Measurements from ENCODE around the gene TMEM45A.
"Not testable (repeated sequence)": the region's sequence is repeated elsewhere in the genome, so short reads cannot be mapped to it uniquely, and the experiment has no call there.

The TMEM45A gene

DNA sequence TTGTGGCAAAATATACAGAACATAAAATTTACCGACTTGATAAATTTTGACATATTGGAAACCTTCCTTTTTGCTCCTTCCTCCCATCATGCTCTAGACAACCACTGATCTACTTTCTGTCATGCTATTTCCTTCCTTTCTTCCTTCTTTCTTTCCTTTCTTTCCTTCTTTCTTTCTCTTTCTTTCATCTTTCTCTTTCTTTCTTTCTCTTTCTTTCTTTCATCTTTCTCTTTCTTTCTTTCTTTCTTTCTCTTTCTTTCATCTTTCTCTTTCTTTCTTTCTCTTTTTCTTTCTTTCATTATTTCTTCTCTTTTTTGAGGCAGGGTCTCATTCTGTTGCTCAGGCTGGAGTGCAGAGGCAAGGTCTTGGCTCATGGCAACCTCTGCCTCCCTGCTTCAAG, 8.9 kb upstream of the TMEM45A start:
- DNase-seq (ENCODE audit: low read depth), result no peak

- no peak for DNase-seq (ENCODE audit: low read depth)
These were observed 5.6 kb upstream of the TMEM45A start for GRCh38 chr3:100486808-100487207.

DNA sequence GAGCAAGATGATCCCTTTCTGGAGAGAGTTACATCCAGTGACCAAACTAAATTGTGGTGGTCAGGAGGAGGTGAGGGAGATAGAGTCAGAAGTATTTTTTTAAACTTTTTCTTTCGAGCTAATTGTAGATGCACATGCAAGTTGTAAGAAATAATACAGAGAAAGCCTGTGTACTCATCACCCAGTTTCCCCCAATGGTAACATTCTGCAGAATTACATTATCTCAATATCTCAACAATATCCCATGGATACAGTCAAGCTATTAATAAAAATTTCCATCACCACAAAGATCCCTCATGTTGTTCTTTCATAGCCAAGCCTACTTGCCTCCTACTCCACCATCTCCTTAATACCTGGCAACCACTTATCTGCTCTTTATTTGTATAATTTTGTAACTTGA, 3.3 kb upstream of the TMEM45A start:
- no peak for DNase-seq (ENCODE audit: low read depth)

DNA sequence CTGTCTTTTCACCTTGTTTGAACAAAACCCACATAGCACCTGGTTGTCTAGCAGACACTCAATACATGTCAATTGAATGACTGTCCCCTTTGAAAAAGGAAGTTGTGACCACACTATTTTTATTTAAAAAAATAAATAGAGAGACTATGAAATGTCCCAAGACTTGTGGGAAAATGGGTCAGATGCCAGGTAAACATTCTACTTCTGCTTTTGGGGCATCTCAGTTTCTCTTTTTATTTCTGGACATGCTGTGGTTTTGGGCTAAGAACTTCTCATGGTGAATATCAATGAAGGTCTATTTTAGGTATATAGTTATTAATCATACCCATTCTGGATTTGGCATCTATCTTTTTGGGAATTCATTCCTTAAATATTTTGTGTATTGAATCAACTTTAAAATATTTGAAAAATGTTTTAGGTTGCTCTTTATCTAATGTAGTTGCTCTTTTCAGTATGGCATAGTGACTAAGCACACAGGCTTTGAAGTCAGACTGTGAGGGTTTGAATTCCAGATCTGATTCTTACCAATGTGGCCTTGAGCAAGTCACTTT, 4.4 kb downstream of the TMEM45A start:
- no peak for DNase-seq (ENCODE audit: low read depth)

- DNase-seq (ENCODE audit: low read depth), result no peak
These were observed 7.2 kb downstream of the TMEM45A start for GRCh38 chr3:100499651-100500050.

DNA sequence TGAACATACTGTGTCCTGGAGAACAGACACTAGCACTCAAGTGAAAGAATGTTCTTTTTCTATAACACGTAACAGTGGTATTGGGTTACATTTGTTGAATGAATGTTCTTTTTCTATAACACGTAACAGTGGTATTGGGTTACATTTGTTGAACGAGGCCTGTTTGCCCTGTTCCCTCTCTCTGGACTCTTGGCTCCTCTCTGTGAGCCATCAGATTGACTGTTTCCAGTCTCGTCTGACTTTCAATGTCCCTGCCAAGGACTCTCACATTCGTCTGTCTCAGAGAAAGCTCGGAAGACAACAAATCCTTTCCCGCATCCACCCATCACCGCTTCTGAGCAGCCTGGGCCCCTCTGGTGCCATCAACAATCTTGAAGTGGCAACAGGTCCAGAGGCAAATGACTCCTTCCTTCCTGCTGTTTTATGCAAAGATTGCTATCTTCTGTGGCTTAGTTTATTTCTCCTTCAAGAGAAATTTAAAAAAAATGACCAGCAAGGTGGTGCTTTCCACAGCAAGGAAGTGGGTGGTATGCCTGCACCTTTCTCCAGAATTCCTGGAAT, 8.0 kb downstream of the TMEM45A start:
- DNase-seq (ENCODE audit: low read depth), result no peak

DNA sequence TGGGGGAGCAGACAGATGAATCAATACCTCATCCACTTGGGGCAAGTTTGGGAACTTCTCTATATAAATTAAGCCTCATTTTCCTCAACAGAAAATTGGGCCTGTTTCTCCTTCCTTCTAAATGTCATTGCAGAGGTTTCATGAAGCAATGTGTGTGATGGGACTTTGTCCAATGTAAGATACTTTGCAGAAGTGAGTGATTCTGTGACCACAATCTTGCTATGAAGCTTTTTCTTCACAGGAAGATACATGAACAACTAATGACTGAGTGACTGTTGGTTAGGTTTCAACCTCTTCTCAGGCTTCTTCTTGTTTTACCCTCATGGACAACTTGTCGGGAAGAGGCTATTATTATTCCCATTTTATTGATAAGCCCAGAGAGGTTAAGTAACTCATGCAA, 11.0 kb downstream of the TMEM45A start:
- DNase-seq (ENCODE audit: low read depth), result no peak

GRCh38 chr3:100506355-100506754, 13.9 kb downstream of the TMEM45A start:
- DNase-seq (ENCODE audit: low read depth), result no peak

- DNase-seq (ENCODE audit: low read depth), result not testable (repeated sequence)
These were observed 17.4 kb downstream of the TMEM45A start for GRCh38 chr3:100509818-100510217.

GRCh38 chr3:100516232-100516631, 23.8 kb downstream of the TMEM45A start:
- no peak for DNase-seq (ENCODE audit: low read depth)

DNA sequence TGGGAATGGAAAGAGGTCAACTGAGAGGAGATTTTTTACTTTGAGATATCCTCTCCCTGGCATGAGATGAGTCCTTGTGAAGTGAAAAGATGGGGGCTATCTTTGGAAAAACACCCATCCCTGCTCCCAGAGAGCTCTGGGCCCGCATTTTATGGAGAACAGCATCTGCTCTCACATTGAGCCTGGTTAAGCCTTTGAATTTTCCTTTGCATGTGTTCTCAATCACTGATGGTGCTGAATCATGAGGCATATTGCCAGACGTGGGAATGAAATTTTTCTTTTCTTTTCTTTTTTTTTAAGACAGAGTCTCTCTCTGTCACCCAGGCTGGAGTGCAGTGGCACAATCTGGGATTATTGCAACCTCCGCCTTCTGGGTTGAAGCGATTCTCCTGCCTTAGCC, 24.4 kb downstream of the TMEM45A start:
- DNase-seq (ENCODE audit: low read depth), result no peak

- no peak for DNase-seq (ENCODE audit: low read depth)
These were observed 24.9 kb downstream of the TMEM45A start for GRCh38 chr3:100517276-100517675.

DNA sequence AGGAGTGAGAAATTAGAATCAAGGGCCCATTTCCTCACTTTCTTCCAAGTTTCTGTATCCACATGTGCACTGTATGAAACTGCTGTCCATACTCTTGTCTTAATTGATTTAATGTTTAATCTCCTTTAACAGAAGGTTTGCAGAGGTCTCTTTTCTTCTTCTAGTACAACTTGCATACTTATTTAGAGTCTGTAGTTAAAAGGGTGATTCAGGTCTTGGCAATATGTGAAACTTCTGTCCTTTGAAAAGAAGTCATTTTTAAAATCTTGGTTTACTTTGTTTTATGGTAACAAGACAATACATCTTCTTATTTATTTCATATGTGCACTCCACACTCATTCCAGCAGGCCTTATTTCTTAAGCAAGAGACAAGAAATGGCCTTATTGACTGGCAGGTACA, 25.8 kb downstream of the TMEM45A start:
- no peak for DNase-seq (ENCODE audit: low read depth)

GRCh38 chr3:100518983-100519382, 26.6 kb downstream of the TMEM45A start:
- no peak for DNase-seq (ENCODE audit: low read depth)

- DNase-seq (ENCODE audit: low read depth), result no peak
These were observed 29.0 kb downstream of the TMEM45A start for GRCh38 chr3:100521439-100521845.

- DNase-seq (ENCODE audit: low read depth), result no peak
These were observed 29.7 kb downstream of the TMEM45A start for GRCh38 chr3:100522125-100522524.

GRCh38 chr3:100523050-100523760, 30.8 kb downstream of the TMEM45A start:
- DNase-seq (ENCODE audit: low read depth), result no peak

DNA sequence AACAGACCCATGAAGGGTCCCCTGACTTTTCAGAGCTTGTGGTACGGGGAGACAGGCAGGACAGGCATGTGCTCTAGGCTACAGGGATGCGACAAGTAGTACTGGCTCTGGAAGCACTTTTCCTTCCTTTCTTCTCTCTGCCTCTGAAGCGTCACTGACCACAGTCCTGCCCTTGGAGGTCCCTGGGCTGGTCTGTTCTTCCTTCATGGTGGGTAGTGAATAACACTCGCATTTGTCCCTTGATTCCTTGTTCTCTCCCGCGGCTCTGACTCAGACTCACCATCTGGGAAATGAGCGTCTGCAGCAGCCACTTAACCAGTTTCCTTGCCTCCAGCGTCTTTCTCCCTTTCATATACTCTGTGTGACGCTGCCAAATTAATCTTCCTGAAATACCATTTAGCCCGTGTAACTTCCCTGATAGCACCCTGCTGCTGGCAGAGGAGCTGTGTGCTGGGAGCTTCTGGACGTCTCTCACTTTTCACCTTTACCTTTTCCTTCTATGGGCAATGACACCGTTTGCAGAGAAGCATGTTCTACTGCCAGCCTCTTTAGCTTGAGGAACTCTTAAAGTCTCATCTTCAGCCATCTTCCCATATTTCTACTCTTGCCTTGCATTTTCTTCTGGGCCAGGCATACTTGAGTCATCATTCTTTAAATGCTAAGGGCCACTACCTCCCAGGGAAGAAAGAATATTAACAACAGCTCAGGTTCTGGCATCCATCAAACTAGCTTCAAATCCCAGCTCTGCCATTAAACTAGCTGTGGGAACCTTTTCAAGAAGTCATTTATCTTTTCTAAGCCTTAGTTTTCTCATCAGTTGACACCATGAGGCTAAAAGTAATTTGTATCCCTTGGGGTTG, 33.6 kb downstream of the TMEM45A start:
- DNase-seq (ENCODE audit: low read depth), result no peak

DNA sequence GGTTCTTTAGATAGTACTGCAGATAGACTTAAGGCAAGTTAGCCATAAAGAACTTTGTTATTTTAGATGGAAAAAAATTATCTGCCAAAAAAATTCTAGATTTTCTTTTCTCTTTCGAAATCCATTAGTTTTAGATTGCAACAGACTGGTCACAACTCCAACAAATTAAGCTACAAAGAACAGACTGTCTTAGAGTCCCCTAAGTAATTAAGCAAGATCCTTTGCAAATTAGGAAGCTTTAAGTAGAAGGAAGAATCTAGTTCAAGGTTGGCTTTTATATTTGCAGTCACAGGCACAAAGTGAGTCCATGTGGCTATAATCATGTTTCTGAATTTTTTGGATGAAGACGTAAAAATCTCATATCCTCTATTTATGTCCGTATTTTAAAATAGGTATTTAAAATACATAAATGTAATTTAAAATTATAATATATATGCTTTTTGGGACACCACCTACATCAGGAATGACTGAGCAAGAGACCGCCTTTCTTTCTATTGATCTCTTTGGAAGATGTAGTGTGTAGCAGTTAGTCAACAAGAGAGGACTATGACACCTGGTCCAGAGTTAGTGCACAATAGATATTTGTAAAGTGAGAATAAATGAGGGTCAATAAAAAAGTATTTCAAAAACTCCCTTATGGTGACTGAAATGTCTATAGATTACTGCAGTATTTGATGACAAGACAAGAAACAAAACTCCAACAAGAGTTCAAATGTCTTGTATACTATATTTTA, 34.4 kb downstream of the TMEM45A start:
- no peak for DNase-seq (ENCODE audit: low read depth)

DNA sequence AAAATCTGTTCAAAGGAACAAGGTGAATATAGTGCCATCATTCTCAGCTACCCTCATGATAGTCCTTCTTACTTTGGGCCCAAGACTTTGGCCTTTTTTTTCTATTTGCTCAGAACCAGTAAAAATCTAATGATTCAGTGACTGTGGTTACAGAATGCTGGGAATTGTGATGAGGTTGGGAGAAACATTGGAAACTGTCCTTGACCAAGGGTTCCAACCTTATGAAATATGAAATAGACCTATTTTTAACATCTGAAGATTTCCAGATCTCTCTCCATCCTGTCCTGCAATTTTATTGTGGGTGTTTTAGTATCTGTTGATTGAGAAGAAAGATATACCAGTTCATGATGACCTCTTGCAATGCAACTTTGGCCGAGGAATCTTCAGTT, 34.9 kb downstream of the TMEM45A start:
- no peak for DNase-seq (ENCODE audit: low read depth)

DNA sequence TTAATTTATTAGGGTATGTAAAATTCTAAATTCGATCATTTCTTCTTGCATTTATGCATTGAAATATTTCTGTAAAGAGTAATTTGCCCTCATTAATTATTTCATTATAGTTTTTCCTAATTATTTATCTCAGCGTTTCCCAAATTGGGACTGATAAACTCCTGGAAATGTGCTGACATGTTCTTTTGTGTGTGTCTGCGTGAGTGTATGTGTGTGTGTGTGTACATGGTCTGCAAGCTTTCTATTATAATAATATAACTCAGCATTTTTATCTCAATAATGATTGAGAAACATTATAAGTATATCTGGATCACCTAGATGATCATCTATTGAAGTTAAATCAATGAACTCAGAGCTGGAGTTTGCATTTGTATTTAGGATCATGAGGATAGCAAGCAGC, 38.7 kb downstream of the TMEM45A start:
- DNase-seq (ENCODE audit: low read depth), result no peak

DNA sequence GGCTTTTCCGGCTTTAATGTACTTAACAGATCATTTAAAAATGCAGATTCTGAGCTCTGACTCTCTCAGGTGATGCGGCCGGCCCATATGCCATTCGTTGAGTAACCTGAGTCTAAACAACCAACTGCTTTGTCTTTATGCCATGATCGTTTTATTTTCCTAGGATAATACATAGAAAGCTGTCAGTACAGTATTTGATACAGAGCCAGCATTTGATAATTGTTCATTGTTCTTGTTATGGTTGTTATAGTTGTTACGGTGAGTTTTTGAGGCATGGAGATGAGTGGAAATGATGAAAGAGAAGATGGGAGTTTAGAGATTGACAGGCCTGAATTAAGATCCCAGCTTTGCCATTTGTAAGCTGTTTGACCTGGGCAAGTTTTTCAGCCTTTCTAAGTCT, 40.0 kb downstream of the TMEM45A start:
- no peak for DNase-seq (ENCODE audit: low read depth)
